ENCODE data around the gene MAB21L3. TPM values are rescaled to one million over a fixed set of nuclear protein-coding genes. Genes with fewer than 3 reads are reported as not detected.

Gene MAB21L3
- total RNA-seq, 1 experiment from 2014 or later: 1.4 TPM

DNA sequence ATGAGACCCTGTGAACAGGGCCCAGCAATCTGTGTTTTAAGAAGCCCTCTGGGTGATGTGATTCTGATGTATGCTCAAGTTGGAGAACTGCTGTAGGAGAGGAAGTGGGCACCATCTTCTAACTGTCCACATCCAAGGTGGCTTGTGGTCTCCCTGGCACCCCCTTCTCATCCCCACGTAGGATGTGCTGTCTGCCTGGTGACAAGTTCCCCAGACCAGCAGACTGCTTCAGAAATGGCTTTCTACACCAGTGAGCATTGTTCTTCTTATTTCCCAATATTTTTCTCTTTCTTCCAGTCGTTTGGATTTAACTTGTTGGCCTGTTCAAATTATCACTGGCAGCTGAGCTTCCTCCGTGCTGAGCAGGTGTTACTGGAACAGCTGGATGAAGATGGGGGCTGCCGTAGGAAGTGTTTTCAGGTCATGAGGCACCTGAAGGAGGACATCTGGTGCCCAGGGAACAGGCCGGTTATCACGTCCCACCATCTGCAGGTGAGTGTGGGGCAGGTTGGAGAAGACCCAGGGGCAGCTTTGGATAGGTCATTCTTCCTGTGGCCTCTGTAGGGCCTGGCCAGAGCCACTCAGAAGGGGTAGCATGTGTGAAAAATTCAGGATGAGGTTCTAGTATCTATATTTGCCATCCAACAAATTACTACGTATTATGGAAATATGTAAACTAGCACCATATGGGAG lies 16.8 kb downstream of the MAB21L3 start:
- H3K4me2 ChIP-seq (ENCODE audit: low read length): no peak overlapping the region
- ATAC-seq (no peak), DNase-seq (no peak)
- intact Hi-C loops (cut with micrococcal nuclease): no loop called here
- no peaks in the 10 kb centered on the region for H3K27me3 ChIP-seq (ENCODE audit: low read length)
- H2AFZ ChIP-seq (ENCODE audit: low read length): no peak overlapping the region
- H3K9me3 ChIP-seq (ENCODE audit: low read length): no peaks in the 10 kb centered on the region
- no peaks in the 10 kb centered on the region for H3K79me2 ChIP-seq (ENCODE audit: low read length)
- no peak overlapping the region for H3K4me3 ChIP-seq (ENCODE audit: low read length)
- ChIA-PET CTCF (no interaction called here), POLR2A (ENCODE audit: unreplicated experiment) (no interaction called here)
- H3K4me1 ChIP-seq (ENCODE audit: insufficient read depth, low read length): peaks cover 26% of the 10 kb centered on the region
- TF ChIP-seq EZH2phosphoT487 (IDR thresholded peaks at IDR 0.05; ENCODE audit: borderline replicate concordance, low read length): no peak
- no peak for TF ChIP-seq EZH2 (IDR thresholded peaks at IDR 0.05; ENCODE audit: low read length, unreplicated experiment)
- TF ChIP-seq, protein P1, sequence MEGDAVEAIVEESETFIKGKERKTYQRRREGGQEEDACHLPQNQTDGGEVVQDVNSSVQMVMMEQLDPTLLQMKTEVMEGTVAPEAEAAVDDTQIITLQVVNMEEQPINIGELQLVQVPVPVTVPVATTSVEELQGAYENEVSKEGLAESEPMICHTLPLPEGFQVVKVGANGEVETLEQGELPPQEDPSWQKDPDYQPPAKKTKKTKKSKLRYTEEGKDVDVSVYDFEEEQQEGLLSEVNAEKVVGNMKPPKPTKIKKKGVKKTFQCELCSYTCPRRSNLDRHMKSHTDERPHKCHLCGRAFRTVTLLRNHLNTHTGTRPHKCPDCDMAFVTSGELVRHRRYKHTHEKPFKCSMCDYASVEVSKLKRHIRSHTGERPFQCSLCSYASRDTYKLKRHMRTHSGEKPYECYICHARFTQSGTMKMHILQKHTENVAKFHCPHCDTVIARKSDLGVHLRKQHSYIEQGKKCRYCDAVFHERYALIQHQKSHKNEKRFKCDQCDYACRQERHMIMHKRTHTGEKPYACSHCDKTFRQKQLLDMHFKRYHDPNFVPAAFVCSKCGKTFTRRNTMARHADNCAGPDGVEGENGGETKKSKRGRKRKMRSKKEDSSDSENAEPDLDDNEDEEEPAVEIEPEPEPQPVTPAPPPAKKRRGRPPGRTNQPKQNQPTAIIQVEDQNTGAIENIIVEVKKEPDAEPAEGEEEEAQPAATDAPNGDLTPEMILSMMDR (conservative IDR thresholded peaks at IDR 0.05; ENCODE audit: low read depth, low read length): no peak
- no peaks in the 10 kb centered on the region for H3K36me3 ChIP-seq (ENCODE audit: low read depth, low read length)
- H4K20me1 ChIP-seq (ENCODE audit: low read length): no peaks in the 10 kb centered on the region
- no peaks in the 10 kb centered on the region for H3K9me2 ChIP-seq (replicated peaks; ENCODE audit: low read length)
- peaks cover 4% of the 10 kb centered on the region for H3F3A ChIP-seq (ENCODE audit: low read length, unreplicated experiment)
- no TSS peak for BruUV-seq (replicated peaks)
- no peak overlapping the region for H3K27ac ChIP-seq (ENCODE audit: low read length)
- no peak overlapping the region for H3K9ac ChIP-seq (ENCODE audit: low read length)

DNA sequence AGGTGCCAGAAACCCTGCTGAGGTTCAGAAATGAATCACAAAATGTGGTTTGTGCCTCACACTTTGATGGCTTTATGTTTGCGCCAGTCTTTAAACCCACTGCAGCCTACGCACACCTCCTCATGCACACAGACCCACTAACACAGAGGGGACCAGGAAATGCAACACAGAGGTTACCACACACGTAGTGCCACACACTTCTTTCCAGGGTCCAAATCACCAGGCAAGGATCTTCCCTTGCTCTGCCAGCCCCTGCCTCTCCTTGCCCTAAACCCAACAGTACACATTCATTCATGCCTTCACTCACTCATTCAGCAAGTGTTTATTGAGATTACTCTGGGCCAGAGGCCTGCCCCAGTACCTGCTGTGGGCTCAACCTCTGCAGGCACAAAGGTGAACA lies 17.5 kb downstream of the MAB21L3 start:
- Histone ChIP-seq H3K9ac (ENCODE audit: low read length) (no peak overlapping the region), H3K27ac (ENCODE audit: low read length) (no peak overlapping the region), H4K20me1 (ENCODE audit: low read length) (no peaks in the 10 kb centered on the region), H3K4me2 (ENCODE audit: low read length) (no peak overlapping the region), H3K36me3 (ENCODE audit: low read depth, low read length) (no peaks in the 10 kb centered on the region), H3K79me2 (ENCODE audit: low read length) (no peaks in the 10 kb centered on the region), H2AFZ (ENCODE audit: low read length) (no peak overlapping the region), H3K9me3 (ENCODE audit: low read length) (no peaks in the 10 kb centered on the region), H3K9me2 (replicated peaks; ENCODE audit: low read length) (no peaks in the 10 kb centered on the region), H3K4me1 (ENCODE audit: insufficient read depth, low read length) (peaks cover 19% of the 10 kb centered on the region), H3F3A (ENCODE audit: low read length, unreplicated experiment) (no peaks in the 10 kb centered on the region), H3K27me3 (ENCODE audit: low read length) (no peaks in the 10 kb centered on the region), H3K4me3 (ENCODE audit: low read length) (no peak overlapping the region)
- BruUV-seq (replicated peaks): no TSS peak
- intact Hi-C loops (cut with micrococcal nuclease): no loop called here
- ChIA-PET CTCF (no interaction called here), POLR2A (ENCODE audit: unreplicated experiment) (no interaction called here)
- ATAC-seq (no peak), DNase-seq (no peak)
- TF ChIP-seq EZH2phosphoT487 (IDR thresholded peaks at IDR 0.05; ENCODE audit: borderline replicate concordance, low read length) (no peak), EZH2 (IDR thresholded peaks at IDR 0.05; ENCODE audit: low read length, unreplicated experiment) (no peak)
- TF ChIP-seq, protein P1 (conservative IDR thresholded peaks at IDR 0.05; ENCODE audit: low read depth, low read length): no peak

DNA sequence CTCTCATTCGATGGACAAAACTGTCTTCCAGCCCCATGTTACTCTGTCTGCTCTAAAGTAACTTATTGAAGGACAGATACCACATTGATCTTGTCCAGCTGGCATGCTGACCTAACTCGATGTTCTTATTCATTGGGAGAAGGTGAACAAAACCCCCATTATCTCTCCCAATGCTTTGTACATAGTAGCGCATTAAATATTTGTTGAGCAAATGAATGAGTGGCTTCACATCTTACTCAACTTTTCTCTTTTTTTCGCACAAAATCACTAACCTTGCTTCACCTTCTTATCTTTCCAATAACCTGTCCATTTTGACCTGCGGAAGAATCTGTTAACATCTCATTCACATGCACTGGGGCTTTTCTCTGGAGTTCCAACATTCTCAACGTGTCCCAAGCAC lies 18.3 kb downstream of the MAB21L3 start:
- BruUV-seq (replicated peaks): no TSS peak
- H3K9me2 ChIP-seq (replicated peaks; ENCODE audit: low read length): no peaks in the 10 kb centered on the region
- H3K4me1 ChIP-seq (ENCODE audit: insufficient read depth, low read length): peaks cover 15% of the 10 kb centered on the region
- H4K20me1 ChIP-seq (ENCODE audit: low read length): no peaks in the 10 kb centered on the region
- ChIA-PET POLR2A (ENCODE audit: unreplicated experiment) (no interaction called here), CTCF (no interaction called here)
- no peaks in the 10 kb centered on the region for H3F3A ChIP-seq (ENCODE audit: low read length, unreplicated experiment)
- ATAC-seq (no peak), DNase-seq (no peak)
- intact Hi-C loops (cut with micrococcal nuclease): no loop called here
- no peaks in the 10 kb centered on the region for H3K79me2 ChIP-seq (ENCODE audit: low read length)
- H2AFZ ChIP-seq (ENCODE audit: low read length): no peak overlapping the region
- H3K36me3 ChIP-seq (ENCODE audit: low read depth, low read length): no peaks in the 10 kb centered on the region
- H3K9me3 ChIP-seq (ENCODE audit: low read length): no peaks in the 10 kb centered on the region
- H3K9ac ChIP-seq (ENCODE audit: low read length): no peak overlapping the region
- H3K4me2 ChIP-seq (ENCODE audit: low read length): no peak overlapping the region
- TF ChIP-seq EZH2phosphoT487 (IDR thresholded peaks at IDR 0.05; ENCODE audit: borderline replicate concordance, low read length) (no peak), EZH2 (IDR thresholded peaks at IDR 0.05; ENCODE audit: low read length, unreplicated experiment) (no peak)
- TF ChIP-seq, protein P1 (conservative IDR thresholded peaks at IDR 0.05; ENCODE audit: low read depth, low read length): no peak
- no peaks in the 10 kb centered on the region for H3K27me3 ChIP-seq (ENCODE audit: low read length)
- H3K27ac ChIP-seq (ENCODE audit: low read length): no peak overlapping the region
- no peak overlapping the region for H3K4me3 ChIP-seq (ENCODE audit: low read length)

Measured in PC-3 (cell line).